Effector CD4-positive, alpha-beta T cell (primary cell): ENCODE results near the gene TRAPPC3.

Source experiments
- DNase-seq: peaks from one replicate; pipeline ENCODE4 v3.0.0-alpha.2; 2020

The TRAPPC3 gene

DNA sequence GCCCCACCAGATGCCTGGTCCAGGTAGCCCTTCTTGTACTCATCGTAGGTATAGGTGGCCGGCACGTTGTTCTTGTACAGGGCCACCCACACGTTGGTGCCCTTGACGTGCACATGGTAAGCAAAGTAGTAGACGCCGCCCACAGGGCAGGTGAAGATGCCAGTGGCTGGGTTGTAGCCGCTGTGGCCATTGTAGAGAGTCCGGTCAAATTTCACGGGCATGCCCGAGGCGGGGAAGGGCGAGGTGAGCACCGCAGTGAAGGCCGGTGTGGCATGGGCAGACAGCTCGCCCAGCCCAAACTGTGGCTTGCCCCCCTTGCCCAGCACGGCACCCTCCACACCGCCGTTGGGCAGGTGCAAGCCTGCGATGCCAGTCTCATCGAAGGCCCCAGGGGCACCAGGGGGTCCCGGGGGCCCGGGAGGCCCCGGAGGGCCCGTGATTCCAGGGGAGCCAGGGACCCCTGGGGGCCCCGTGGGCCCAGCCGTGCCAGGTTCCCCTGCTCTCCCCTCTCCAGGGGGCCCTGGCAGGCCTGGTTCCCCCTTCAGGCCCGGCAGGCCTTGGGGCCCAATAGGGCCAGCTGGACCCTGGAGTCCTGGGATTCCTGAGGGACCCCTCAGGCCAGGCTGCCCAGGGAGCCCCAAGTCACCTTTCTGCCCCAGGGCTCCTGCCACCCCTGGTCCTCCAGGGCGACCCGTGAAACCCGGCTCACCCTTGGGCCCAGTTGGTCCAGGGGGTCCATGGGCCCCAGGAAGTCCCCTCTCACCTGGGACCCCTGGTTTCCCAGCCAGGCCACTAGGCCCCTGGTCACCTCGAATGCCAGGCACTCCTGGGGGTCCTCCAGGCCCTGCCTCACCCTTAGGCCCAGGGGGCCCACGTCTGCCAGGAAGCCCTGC is 51.3 kb downstream of the TRAPPC3 start:
- DNase-seq, result no peak

DNA sequence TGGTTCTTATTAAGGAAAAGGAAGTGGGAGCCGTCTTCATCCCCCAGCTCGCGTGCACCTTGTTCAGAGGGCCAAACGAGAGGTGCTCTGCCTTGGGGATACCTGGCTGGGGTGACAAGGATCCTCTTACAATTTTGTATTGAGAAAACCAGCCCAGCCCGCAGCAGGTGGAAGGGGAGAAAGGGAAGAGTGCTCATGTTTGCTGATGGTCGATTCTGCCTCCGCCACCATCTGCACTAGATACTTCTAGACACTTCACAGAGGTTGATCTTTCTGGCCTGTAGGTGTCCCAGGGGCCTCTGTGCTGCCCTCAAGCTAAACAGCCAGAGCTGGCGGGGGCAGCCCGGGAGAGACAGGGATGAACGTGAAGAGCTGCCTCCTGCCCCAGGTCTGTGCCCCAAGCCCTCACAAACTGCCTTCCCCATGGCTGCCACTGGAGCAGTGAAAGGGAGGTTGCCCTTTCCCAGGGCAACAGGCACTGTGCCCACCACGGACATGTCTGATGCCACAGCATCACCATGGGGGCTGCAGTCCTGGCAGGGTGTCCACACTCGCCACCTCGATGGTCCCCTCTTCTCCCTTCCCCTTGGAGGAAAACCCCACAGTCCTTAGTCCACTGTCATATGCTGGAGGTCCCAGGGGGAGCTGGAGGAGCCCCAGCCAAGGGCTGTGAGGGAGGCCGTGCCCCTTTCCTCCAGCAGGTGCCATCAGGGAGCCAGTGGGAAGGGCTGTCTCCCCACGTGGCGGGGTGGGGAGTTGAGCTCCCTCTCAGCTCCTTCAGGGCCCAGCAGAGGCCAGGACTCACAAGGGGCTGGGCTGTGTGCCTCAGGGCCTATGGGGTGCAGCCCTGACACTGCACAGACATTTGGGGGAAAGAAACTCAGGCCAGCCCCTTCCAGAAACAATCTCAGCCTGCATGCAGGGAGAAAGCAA is 52.5 kb downstream of the TRAPPC3 start:
- no peak for DNase-seq

DNA sequence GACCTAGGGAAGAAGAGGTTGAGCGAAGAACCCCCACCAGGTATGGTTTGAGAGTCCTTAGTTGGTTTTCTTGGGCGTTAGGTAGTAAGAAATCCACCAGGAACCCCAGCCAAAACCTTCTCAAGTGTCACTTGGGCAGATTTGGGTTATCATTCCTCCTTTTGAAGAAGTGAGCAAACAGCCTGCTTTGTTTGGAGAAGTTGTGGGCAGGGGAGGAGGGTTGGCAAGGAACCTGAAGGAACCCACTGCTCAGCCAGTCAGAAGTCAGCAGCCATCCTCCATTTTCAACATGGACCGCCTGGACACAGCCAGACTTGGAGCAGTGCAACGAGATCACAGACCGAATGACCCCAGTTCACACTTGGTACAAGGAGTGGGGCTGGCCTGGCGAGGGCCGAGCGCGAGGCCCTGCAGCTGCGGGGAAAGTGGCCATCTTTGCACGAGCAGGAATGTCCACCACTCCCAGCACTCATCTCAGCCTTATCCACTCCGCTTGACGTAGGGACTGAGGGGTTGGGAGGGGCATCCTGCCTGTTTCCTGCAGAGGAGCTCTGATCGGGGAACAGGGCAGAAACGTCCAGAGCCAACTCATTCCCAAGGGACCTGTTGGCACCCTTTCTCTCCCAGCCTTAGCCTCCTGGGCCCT is 53.4 kb downstream of the TRAPPC3 start:
- DNase-seq, result no peak

DNA sequence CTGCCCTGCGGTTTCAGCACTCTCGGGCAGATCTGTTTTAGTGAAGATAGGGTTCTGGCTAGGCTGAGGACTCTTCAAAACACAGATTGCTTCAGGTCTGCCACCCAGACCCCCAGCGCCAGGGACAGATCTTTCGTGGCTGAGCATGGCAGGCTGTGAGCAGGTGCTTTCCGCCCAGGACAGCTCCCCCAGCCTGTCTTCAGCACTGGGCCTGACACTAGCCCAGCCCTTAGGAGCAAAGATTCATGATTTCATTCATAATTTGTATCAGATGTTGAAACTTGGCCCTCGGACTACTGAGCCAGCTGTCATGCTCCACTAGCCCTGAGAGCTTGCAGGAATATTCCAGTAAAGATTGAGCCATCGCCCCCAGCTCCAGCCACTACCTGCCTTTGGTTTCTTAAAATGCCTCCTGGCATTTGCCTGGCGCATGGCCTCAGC is 54.6 kb downstream of the TRAPPC3 start:
- DNase-seq, result no peak

DNA sequence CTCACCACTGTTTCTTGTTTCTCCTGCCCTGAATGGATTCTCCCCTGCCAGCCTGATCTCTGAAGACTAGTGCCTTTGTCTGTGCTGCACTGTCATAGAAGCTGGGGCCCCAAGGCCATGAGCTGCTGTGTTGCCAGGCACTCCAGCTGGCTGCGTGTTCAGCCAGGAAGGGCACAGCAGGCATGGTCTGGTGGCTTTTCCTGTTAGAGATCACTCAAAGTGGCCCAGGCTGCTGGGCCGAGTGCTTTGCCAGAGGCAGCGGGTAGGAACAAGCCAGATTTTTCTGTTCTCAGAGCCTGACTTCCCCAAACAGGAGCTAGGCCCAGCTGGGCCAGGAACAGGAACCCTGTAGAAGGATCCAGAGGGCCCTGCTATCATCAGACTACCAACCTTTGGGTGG is 55.4 kb downstream of the TRAPPC3 start:
- DNase-seq, result no peak

DNA sequence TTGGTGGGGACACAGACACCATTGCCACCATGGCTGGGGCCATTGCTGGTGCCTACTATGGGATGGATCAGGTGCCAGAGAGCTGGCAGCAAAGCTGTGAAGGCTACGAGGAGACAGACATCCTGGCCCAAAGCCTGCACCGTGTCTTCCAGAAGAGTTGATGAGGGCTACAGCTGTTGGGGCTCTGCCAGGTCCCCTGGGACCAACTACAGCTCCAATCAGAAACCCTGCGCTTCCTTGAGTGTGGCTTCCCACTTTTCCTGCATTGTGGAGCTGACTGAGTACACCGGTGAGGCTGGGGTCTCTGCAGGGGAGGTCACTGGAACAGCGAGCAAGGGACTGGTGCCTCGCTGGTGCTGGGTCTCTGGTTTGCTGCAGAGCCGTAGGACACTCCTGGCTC is 56.1 kb downstream of the TRAPPC3 start:
- no peak for DNase-seq

DNA sequence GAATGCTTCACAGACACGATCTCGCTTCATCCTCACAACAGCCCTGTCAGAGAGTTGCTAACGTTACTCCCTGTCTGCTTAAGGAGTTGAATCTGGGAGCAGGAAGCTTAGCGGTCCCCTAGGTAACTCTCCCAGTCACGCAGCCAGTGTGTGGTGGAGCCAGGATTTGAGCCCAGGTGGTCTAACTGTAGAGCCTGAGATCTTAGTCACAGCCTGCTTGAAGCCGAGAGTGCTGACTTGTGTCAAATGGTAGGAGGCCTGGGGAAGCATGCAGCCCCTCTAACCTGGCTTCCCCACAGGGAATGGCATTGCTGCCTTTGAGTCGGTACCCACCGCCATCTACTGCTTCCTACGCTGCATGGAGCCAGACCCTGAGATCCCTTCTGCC is 56.5 kb downstream of the TRAPPC3 start:
- no peak for DNase-seq

DNA sequence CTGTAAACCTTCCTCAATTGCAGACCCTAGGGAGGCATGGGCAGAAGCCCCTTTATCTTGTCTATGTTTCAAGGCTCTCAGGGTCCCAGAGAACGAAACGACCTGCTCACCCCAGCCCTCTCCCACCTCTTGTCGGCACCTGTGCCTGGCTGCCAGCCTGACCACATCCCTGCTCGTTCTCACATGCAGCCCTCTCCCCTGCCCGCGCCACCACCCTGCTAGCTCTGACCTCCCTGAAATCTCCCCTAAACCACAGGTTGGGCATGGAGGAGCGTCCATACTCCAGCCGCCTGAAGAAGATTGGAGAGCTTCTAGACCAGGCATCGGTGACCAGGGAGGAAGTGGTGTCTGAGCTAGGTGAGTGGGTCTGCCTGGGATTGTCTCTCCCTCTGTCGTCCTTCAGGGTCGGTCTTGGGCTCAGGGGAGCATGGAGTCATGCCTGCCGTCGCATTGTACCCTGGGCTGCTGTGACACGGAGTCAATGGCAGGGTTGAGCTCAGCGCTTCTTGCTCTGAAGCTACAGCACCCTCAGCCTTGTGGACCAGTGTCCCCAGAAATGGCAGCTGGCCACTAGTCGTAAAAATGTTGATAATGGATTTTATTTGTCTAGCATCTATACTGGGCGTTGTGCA is 57.0 kb downstream of the TRAPPC3 start:
- DNase-seq, result no peak

DNA sequence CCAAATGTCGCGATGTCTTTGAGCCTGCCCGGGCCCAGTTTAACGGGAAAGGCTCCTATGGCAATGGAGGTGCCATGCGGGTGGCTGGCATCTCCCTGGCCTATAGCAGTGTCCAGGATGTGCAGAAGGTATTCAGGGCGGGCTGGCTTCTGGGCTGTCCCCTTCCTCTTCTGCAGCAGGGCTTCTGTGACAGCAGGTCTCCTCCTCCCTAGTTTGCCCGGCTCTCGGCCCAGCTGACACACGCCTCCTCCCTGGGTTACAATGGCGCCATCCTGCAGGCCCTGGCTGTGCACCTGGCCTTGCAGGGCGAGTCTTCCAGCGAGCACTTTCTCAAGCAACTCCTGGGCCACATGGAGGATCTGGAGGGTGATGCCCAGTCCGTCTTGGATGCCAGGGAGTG is 57.6 kb downstream of the TRAPPC3 start:
- no peak for DNase-seq

DNA sequence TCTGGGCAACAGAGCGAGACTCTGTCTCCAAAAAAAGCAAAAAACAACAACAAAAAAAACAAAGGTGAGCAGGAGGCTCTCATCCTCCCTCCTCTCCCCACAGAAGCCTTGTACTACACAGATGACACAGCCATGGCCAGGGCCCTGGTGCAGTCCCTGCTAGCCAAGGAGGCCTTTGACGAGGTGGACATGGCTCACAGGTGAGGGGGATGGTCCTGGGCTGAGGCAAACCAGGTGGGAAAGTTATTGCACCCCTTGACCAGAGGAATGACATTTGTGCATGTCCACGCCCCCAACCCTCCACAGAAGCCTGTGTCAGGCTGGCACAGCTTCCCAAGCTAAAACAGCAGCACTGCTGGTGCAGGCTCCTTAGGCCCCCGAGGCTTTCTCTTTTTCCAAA is 58.1 kb downstream of the TRAPPC3 start:
- no peak for DNase-seq

DNA sequence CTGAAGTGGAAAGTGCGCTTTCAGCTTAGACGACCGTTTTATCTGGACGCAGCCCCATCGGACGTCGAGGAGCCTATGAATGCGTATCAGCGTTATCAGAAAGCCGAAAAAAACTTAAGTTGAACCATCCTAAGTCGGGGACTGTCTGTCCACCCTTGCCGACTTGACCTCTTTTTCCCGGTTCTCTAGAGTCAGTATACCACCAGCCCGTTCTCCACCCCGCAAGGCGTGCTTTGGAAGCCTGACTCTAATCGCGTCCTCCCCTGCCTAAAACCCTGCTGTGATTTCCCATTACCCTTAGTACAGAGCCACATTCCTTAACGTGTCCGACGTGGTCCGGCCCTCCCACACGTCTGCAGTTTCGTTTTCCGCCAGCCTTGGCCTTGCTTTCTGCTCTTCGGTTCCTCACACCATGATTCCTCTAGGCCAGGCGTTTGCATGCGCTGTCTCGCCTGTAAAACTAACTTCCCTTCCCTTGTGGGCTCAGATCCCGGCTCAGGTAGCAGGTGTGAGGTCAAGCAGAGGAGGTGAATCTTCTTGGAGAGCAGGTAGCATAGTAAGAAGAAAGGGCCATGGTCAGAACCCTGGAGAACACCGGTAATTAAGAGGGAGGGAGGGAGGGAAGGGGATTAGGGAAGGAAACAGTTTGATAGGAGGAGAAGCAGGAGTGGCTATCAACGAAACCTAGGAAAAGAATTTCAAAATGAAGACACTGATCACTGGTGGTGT is 59.7 kb downstream of the TRAPPC3 start:
- DNase-seq, result no peak

DNA sequence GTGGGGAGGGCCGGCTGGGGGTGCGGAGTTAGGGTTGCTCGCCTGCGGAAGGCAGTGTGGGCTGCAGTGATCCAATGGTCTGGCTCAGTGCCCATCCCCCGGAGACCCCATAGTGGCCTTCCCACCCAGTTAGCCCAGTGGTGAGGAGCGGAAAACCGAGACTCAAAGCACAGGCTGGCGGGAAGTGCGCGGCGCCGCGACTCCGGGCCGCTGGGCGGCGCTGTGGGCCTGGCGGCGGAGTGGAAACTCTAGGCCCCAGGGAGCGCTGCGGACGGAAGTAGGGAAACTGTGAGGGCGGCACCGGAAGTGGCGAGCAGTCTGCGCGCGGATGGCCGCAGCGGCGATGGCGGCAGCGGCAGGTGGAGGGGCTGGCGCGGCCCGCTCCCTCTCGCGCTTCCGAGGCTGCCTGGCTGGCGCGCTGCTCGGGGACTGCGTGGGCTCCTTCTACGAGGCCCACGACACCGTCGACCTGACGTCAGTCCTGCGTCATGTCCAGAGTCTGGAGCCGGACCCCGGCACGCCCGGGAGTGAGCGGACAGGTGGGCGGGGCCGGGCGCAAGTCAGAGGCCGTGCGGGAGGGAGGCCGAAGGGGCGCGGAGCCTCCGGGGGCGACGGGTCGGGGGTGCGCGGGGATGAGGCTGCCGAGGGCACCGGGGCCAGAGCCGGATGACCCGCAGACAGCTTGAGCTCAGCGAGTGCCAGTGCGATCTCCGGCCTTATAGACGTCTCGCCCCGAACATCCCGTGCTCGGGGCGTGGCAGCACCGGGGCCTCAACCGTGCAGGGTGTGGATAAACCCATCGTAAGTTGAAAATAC is 60.5 kb downstream of the TRAPPC3 start, which contains the start of gene ADPRS:
Gene ADPRS (plus strand): TSS at position 316 of the 816 bp plus-strand sequence. CDS start 13 bp downstream, at position 329.
- peak; percentile 84 for DNase-seq

DNA sequence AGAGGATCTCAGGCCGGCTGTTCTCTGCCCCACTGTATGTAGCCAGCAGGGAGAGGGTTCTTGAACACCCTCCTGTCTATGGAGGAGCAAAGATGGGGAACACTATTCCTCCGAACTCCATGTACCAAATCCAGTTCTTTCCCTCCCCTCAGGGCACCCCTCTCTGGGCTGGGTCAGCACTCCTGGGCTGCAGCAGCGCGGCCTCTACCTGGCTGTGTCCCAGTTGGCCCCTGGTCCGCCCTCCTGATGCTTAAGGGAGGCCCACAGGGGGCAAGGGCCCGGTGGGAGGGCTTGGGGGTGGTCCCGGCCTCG is 61.1 kb downstream of the TRAPPC3 start:
- no peak for DNase-seq

DNA sequence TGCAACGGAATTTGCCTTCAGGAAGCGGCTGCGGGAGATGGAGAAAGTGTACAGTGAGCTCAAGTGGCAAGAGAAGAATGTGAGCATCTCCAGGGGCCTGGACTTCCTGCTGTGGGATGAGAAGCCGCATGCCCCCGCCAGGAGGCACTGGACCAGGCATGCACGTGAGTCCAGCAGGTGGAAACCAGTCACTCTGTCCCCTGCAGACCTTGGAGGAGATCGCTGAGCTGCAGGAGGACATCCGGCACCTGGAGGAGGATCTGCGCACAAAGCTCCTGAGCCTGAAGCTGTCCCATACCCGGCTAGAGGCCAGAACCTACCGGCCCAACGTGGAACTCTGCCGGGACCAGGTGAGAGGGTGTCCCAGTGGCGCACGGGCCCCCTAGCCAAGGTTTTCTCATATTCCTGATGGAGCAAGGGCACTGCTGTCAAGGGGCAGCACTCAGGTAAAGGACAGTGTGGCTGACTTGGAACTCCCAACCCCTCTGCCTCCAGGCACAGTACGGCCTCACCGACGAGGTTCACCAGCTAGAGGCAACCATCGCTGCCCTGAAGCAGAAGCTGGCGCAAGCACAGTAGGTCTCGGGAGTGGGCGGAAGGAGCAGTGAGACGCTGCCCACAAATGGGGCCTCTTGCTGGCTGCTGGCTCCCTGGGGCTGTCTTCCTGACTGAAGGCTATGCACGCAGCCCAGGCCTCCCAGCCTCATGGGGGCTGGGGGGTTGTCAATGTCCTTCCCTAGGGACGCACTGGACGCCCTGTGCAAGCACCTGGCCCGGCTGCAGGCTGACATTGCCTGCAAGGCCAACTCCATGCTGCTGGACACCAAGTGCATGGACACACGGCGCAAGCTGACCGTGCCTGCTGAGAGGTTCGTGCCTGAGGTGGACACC is 61.8 kb downstream of the TRAPPC3 start:
- no peak for DNase-seq
